Activated CD4-positive, CD25-positive, alpha-beta regulatory T cell (primary cell): ENCODE data around the gene TBC1D5.

Experiments
- DNase-seq, 4 experiments: peaks; one replicate each; lab custom pipeline; 2025; lab: John Stamatoyannopoulos, UW

The TBC1D5 gene

GRCh38 chr3:17231537-17232261 is 510.7 kb downstream of the TBC1D5 start:
- no peak for DNase-seq

GRCh38 chr3:17227472-17227871 is 515.0 kb downstream of the TBC1D5 start:
- no peak for DNase-seq

GRCh38 chr3:17221529-17221928 is 520.9 kb downstream of the TBC1D5 start:
- no peak for DNase-seq

- DNase-seq = no peak
Observed at GRCh38 chr3:17219593-17219992, 522.8 kb downstream of the TBC1D5 start.

- DNase-seq = no peak
Observed at GRCh38 chr3:17218587-17218986, 523.8 kb downstream of the TBC1D5 start.

GRCh38 chr3:17217588-17217987 is 524.8 kb downstream of the TBC1D5 start:
- no peak for DNase-seq

GRCh38 chr3:17213102-17213501 is 529.3 kb downstream of the TBC1D5 start:
- no peak for DNase-seq

GRCh38 chr3:17207979-17208378 is 534.5 kb downstream of the TBC1D5 start:
- no peak for DNase-seq

- no peak for DNase-seq
Observed at GRCh38 chr3:17207019-17207418, 535.4 kb downstream of the TBC1D5 start.

GRCh38 chr3:17204049-17204650 is 538.3 kb downstream of the TBC1D5 start:
- DNase-seq = no peak

- no peak for DNase-seq
Observed at GRCh38 chr3:17201538-17201937, 540.9 kb downstream of the TBC1D5 start.

- DNase-seq = no peak
Observed at GRCh38 chr3:17195856-17196604, 546.4 kb downstream of the TBC1D5 start.

GRCh38 chr3:17195192-17195611 is 547.2 kb downstream of the TBC1D5 start:
- DNase-seq = no peak

GRCh38 chr3:17194116-17194515 is 548.3 kb downstream of the TBC1D5 start:
- no peak for DNase-seq

GRCh38 chr3:17192995-17193394 is 549.4 kb downstream of the TBC1D5 start:
- no peak for DNase-seq

- no peak for DNase-seq
Observed at GRCh38 chr3:17190353-17191078, 551.9 kb downstream of the TBC1D5 start.

GRCh38 chr3:17188378-17188777 is 554.1 kb downstream of the TBC1D5 start:
- no peak for DNase-seq

GRCh38 chr3:17187589-17188184 is 554.7 kb downstream of the TBC1D5 start:
- no peak for DNase-seq

- DNase-seq = no peak
Observed at GRCh38 chr3:17183951-17184550, 558.4 kb downstream of the TBC1D5 start.

GRCh38 chr3:17182166-17182565 is 560.3 kb downstream of the TBC1D5 start:
- no peak for DNase-seq

- no peak for DNase-seq
Observed at GRCh38 chr3:17181413-17181907, 561.0 kb downstream of the TBC1D5 start.
